ENCODE results near the gene HMG20B.
A peak's percentile ranks its signal among the peaks of the same experiment; 100 is the strongest.
"Not testable (repeated sequence)": the region's sequence is repeated elsewhere in the genome, so short reads cannot be mapped to it uniquely, and the experiment has no call there.

HMG20B gene

GRCh38 chr19:3556978-3557460 is 15.7 kb upstream of the HMG20B start:
- DNase-seq, result no peak

DNA sequence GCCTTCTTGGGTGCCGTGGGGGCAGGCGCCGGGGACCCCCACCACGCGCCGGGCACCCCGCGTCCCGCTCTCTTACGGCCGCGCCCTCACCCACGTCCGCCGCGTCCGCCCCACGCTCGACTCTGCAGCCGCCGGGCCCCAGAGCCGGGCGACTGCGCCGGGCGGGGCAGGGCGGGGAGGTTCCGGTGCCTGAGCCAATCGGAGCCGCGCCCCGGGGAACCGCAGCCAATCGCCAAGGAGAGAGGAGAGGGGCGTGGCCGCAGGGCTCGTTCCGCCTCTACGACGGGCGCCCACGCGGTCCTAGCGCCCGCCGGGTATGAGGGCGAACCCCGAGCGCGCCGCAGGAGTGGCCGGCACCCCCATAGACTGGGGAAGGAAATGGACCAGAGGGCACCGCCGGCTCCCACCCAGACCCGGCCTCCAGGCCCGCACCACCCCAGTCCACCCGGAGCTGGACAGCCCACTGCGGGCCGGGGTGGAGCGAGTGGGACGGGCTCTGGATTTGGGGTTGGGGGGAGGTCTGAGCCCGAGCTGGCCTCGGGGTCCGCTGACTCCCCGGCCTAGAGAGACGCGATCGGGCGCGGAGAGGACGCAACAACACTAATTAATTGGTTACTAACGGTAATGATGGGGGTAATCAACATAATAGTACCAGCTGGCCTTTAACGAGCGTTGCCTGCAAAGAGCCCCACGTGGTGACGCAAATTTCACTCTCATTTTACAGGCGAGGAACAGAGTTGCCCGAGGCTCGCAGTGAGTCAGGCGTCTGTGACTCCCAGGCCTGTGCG is 15.1 kb upstream of the HMG20B start, which contains the start of gene MFSD12:
Gene MFSD12 (minus strand): TSS at position 126 of the 788 bp plus-strand sequence. CDS start 183 bp downstream, outside the sequence.
- DNase-seq, result peak; percentile 90

DNA sequence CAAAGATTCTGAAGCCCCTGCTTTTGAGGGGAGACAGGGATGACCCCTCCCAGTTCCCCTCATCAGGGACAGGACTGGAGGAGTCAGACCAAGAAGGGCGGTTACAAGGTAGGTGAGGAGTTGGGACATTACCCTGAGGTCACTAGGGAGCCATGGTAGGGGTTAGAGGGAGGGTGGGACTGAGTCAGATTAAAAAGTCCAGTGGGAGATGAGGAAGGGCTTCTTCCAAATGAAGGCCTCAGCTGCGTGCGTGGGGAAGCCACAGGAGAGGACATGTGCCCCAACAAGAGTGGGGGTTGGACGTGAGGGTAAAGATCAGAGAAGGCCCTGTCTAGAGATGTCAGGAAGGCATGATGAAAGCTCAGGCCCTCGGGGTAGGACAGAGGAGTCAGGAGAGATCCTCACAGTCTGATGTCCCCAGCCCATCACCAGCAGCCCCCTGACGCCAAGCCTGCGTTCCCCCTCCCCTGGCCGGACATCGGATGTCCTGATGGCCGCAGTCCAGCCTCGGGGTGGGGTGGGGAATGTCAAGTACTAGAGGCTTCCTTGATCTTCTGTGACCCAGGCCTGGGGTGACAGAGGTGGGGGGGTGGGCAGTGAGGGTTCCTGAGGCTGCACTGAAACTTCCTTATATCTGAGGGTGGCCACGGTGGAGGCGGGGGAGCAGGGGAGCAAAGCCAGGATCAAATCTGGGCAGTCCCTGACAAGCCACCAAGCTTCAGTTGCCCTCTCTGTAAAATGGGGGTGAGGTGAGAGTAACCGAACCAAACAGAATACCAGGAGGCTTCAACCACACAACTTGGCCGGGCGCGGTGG is 8.8 kb upstream of the HMG20B start:
- no peak for DNase-seq

GRCh38 chr19:3565139-3565538 is 7.6 kb upstream of the HMG20B start:
- no peak for DNase-seq

DNA sequence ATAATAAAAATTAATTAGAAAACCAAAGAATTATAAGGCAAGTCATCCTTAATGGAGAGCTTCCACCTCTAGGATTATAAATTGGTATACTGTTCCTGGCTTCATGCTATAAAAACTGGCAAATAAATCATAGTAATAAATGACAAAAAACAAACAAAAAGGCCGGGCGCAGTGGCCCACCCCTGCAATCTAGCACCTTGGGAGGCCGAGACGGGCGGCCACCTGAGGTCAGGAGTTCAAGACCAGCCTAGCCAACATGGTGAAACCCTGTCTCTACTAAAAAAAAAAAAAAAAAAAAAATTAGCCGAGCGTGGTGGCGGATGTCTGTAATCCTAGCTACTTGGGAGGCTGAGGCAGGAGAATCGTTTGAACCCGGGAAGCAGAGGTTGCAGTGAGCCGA is 2.7 kb upstream of the HMG20B start:
- not testable (repeated sequence) for DNase-seq

GRCh38 chr19:3570606-3571011 is 2.1 kb upstream of the HMG20B start:
- DNase-seq, result no peak

GRCh38 chr19:3572132-3572854 is 451 bp upstream of the HMG20B start:
- DNase-seq, result peak; percentile 99

DNA sequence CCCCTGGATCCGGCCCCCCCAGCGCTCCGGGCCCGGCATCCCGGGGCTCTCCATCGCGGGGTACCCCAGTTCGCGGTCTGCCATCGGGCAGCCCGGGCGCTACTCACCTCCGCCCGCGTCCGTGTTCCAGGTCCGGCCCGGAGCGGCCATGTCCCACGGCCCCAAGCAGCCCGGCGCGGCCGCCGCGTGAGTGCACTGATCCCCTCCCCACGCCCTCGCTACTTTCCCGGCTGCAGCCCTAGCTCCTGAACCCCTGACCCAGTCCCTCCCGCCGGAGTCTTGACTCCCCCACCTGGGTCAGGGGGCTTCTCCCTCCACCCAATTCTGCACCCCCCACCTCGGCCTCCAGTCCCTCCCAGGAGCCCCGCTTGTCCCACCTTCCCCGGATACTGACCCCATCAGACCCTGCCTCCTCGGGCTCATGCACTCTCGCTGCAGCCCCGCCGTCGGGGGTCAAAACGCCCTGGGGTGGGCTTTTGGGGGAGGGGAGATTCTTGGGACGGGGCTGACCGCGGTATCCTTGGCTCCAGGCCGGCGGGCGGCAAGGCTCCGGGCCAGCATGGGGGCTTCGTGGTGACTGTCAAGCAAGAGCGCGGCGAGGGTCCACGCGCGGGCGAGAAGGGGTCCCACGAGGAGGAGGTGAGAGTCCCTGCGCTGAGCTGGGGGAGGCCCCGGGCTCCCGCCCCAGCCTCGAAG is 566 bp downstream of the HMG20B start:
- DNase-seq, result no peak

DNA sequence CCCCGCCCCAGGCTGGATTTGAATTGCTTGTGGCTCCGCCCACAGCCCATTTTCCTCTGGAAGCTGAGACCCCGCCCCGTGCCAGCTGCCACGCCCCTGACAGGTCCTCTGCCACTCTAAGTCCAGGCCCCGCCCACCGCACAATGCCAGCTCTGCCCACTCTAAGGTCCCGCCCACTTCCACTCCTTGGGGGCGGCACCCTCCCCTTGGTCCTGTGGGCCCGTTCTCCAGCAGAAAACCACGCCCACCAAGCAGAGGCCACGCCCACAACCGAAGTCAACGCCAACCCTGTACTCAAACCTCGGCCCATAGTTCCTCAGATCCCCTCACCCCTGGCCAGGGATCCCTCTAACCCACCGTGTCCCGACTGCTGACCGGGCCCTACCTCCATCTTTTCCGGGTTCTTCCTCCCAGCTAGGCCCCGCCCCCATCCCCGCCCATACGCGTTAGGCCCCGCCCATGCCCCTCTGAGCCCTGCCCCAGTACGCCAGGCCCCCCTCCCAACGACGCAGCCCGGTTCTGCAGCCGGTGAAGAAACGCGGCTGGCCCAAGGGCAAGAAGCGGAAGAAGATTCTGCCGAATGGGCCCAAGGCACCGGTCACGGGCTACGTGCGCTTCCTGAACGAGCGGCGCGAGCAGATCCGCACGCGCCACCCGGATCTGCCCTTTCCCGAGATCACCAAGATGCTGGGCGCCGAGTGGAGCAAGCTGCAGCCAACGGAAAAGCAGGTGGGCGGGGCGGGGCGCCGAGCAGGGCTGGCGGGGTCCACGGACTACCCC is 1.3 kb downstream of the HMG20B start:
- DNase-seq, result peak; percentile 75

GRCh38 chr19:3575260-3575741 is 2.6 kb downstream of the HMG20B start:
- no peak for DNase-seq

DNA sequence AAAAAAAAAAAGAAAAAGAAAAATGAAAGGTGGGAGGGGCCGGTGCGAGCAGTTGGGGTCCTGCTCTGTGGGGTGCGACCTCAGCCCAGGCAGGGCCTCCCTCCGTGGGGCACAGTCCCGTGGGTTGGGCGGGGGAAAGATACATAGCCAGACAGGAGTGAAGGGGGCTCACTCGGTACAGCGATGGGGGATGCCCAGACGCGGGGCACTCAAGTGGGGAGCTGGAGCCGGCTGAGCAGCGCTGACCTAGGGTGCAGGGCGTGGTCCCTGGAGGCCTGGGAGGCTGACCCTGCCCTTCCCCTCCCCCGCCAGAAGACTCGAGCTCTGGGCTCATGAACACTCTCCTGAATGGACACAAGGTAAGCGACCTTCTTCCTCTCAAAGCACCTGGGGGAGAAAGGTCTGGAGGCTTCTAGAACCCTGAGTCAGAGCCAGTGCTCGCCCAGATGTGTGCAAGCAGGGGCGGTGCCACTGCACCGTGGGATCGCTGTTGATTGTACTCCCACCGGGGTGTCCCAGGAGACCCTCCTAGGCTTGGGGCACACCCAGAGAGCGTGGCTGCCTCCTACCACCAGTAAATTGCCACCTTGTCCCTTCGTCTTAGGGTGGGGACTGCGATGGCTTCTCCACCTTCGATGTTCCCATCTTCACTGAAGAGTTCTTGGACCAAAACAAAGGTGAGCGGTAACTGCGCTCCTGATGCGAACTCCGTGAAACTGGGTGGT is 3.4 kb downstream of the HMG20B start:
- DNase-seq, result no peak

DNA sequence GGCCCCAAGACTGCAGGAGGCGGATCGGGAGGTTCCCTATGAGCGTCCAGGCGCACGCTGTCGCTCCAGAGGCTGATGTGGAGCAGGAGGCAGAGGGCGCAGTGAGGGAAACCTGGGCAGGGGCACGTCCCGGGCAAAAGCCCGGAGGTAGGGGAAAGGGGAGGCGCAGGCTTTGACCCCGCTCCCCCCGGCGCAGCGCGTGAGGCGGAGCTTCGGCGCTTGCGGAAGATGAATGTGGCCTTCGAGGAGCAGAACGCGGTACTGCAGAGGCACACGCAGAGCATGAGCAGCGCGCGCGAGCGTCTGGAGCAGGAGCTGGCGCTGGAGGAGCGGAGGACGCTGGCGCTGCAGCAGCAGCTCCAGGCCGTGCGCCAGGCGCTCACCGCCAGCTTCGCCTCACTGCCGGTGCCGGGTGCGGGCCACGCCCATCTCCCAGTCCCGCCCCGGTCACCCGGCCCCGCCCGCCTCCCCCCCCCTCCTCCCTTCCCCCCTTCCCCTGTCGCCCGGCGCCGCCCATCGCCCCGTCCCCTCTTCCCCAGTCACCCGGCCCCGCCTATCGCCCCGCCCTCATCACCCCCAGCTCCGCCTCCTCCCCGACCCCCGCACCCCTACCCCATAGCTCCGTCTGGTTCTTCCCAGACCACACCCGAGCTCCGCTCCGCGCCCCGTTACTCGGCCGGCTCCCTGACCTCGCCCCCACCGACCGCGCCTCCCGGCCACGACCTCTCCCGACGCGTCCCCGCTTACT is 4.1 kb downstream of the HMG20B start:
- no peak for DNase-seq

DNA sequence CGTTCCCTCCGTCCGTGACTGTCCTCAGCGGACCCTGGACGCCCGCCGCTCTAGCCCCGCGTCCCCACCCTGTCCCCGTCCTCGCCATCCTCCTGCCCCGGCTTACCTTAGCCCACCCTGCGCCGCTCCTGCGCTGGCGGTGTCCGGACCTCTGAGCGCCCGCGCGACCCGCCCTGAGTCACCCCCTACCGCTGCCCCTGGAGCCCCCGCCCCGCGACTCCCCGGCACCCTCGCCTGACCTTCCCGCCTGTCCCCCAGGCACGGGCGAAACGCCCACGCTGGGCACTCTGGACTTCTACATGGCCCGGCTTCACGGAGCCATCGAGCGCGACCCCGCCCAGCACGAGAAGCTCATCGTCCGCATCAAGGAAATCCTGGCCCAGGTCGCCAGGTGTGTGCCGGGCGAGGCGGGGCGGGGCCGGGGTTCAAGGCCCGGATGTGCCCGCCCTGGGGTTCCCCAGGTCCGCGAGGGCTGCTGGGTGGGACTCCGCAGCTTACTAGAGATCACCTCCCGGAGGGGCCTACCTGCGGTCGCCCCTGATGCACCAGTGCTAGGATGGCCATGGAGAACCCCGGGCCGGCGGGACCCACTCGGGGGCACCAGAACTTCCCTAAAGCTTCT is 5.1 kb downstream of the HMG20B start:
- DNase-seq, result no peak

- DNase-seq, result no peak
These were observed 5.6 kb downstream of the HMG20B start for GRCh38 chr19:3578390-3578789.

DNA sequence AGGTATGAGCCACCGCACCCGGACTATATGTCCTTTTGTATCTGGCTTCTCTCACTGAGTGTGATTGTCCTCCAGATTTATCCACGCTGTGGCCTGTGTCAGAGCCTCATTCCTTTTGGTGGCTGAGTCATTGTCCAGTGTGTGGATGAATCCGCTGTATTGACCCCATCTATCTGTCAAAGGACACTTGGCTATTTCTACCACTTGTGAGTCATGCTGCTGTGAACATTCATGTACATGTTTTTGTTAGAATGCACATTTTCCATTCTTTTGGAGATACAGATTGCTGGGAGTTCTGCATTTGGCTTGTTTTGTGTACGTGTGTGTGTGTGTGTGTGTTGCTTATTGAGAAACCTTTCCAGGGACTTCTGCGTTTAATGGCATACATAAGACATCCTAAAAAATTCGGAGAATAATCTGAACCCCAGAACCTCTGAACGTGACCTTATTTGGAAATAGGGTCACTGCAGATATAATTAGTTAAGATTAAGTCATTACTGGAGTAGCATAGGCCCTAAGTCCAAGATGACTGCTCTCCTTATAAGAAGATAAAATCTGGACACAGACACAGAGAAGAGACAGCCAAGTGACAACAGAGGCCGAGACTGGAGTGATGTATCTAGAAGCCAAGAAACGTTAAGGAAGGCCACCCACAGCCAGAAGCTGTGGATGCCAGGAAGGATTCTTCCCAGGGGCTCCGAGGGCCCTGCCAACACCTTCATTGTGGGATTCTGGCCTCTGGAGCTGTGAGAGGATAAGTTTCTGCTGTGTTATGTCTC is 7.6 kb downstream of the HMG20B start:
- no peak for DNase-seq

- not testable (repeated sequence) for DNase-seq
These were observed 9.0 kb downstream of the HMG20B start for GRCh38 chr19:3581792-3582191.

DNA sequence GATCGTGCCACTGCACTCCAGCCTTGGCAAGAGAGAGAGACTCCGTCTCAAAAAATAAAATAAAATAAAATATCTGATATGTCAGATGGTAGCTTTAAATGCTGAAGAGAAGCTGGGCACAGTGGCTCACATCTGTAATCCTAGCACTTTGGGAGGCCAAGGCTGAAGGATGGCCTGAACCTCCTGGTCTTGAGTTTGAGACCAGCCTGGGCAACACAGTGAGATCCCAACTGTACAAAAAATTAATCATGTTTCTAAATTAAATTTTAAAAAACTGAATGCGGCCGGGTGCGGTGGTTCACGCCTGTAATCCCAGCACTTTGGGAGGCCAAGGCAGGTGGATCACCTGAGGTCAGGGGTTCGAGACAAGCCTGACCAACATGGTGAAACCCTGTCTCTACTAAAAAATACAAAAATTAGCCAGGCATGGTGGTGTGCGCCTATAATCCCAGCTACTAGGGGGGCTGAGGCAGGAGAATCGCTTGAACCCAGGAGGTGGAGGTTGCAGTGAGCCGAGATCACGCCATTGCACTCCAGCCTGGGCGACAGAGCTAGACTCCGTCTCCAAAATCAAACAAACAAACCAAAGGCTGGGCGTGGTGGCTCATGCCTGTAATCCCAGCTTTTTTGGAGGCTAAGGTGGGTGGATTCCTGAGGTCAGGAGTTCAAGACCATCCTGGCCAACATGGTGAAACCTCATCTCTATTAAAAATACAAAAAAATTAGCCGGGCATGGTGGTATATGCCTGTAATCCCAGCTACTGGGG is 11.5 kb downstream of the HMG20B start:
- DNase-seq, result not testable (repeated sequence)
